Measurements from ENCODE around the gene GRP. TPM values are rescaled to one million over a fixed set of nuclear protein-coding genes. Genes with fewer than 3 reads are reported as not detected.

The GRP gene
- total RNA-seq, 5 donors from 2014 or later (not counting 1 experiment from before 2014, with no cell fraction given) = not detected

DNA sequence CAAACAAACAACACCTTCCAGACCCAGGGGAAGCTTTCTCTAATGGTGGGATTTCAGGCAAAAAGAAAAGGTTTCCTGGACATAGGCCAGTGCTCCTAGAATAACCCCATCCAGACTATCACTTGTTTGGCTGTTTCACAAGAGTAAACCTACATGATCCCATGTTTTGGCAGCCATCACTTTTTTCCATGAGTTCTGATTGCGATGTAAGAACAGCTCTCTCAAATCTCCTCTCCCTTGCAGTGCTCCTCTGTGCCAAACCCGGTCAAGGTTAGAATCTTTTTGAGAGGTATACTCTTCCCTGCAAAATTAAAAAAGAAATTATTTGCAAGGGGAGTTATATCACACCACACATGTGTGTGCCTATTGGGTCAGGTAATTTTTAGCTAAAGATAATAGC is 11.9 kb downstream of the GRP start:
- peaks cover 35 to 42% of the 10 kb centered on the region in 2 donors for H3K27me3 Mint-ChIP-seq
- CTCF ChIA-PET = no interaction called here

DNA sequence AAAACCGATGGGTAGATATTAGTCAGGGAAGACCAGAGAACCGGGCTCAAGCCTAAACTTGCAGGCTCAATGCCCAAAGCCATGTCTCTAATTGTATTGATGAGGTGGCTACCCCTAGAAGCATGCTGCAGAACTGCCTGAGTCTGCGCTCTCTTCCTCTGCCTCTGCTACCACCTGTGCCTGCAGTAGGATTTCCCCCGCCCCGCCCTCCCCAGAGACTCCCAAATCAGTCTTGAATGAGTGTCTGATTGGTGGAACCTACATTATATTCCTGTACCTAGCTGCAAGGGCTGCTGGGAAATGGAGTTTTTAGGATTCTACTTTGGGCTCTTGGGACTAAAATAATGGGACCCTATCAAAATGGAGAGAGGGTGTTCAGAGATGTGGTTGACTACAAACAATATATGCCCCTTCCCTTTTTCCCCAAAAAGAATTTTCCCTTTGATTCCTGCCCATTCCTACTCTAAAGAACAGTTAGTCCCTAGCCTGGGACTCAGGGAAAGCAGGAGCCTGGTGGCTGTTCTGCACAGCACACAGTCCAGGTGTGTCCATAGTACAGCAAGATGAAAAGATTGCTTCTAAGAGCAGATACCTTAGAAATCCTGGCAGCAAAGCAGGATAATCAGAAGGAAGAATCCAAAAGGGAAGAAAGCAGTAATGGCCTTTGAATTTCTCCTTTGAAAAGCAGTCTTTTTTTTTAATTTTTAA is 12.5 kb downstream of the GRP start:
- Mint-ChIP-seq H3K36me3 (no peaks in the 10 kb centered on the region), H3K4me3 (no peak overlapping the region), H3K4me1 (no peaks in the 10 kb centered on the region), H3K27me3 (peaks cover 33 to 41% of the 10 kb centered on the region in 2 donors), H3K27ac (no peak overlapping the region), H3K9me3 (no peaks in the 10 kb centered on the region)
- ATAC-seq (replicated peaks in 1 of 4) (no peak), DNase-seq (no peak)
- Histone ChIP-seq H3K36me3 (ENCODE audit: control insufficient read depth in 2 of 2, extremely low read depth in 1 of 2, insufficient read depth in 1 of 2, low read length in 1 of 2) (no peaks in the 10 kb centered on the region), H3K4me3 (ENCODE audit: control insufficient read depth in 1 of 2, extremely low read depth in 1 of 2, low read length in 1 of 2) (no peak overlapping the region), H3K27ac (ENCODE audit: low read length) (no peak overlapping the region), H3K9me3 (no peaks in the 10 kb centered on the region), H3K27me3 (replicated peaks in 1 of 2; ENCODE audit: control insufficient read depth in 2 of 2, extremely low read depth in 1 of 2, insufficient read depth in 2 of 2, low read length in 1 of 2) (no peaks in the 10 kb centered on the region), H3K4me1 (ENCODE audit: control insufficient read depth in 1 of 2, extremely low read depth in 1 of 2, insufficient read depth in 2 of 2, low read length in 2 of 2) (no peaks in the 10 kb centered on the region)
- 75% methylated on average over 2 of the region's 5 CpGs for WGBS (ENCODE audit: insufficient coverage)
- ChIA-PET CTCF (no interaction called here), POLR2A (interaction anchor here in 1 of 2 donors (0.6 kb wide), 1 partner anchor 1029 kb away, joined by 3 read pairs; no protein-coding TSS in a partner anchor)

More for the DNA sequence above, 11.9 kb downstream of the GRP start:
- H3K4me1 ChIP-seq (ENCODE audit: control insufficient read depth in 1 of 2, extremely low read depth in 1 of 2, insufficient read depth in 2 of 2, low read length in 2 of 2) = no peaks in the 10 kb centered on the region
- POLR2A ChIA-PET = interaction anchor here in 1 of 2 donors (0.5 to 0.6 kb wide), 2 partner anchors 220 to 1029 kb away, joined by 3 read pairs; no protein-coding TSS in a partner anchor
- Mint-ChIP-seq H3K4me3 (no peak overlapping the region), H3K36me3 (no peaks in the 10 kb centered on the region), H3K9me3 (no peaks in the 10 kb centered on the region), H3K27ac (no peak overlapping the region), H3K4me1 (no peaks in the 10 kb centered on the region)
- no peaks in the 10 kb centered on the region for H3K27me3 ChIP-seq (replicated peaks in 1 of 2; ENCODE audit: control insufficient read depth in 2 of 2, extremely low read depth in 1 of 2, insufficient read depth in 2 of 2, low read length in 1 of 2)
- no peaks in the 10 kb centered on the region for H3K9me3 ChIP-seq
- no peak for ATAC-seq (replicated peaks in 1 of 4)
- H3K27ac ChIP-seq (ENCODE audit: low read length) = no peak overlapping the region
- H3K4me3 ChIP-seq (ENCODE audit: control insufficient read depth in 1 of 2, extremely low read depth in 1 of 2, low read length in 1 of 2) = no peak overlapping the region
- H3K36me3 ChIP-seq (ENCODE audit: control insufficient read depth in 2 of 2, extremely low read depth in 1 of 2, insufficient read depth in 1 of 2, low read length in 1 of 2) = no peaks in the 10 kb centered on the region
- no CpG with 5 or more reads among the region's 2 CpGs for WGBS (ENCODE audit: insufficient coverage)
- no peak for DNase-seq

DNA sequence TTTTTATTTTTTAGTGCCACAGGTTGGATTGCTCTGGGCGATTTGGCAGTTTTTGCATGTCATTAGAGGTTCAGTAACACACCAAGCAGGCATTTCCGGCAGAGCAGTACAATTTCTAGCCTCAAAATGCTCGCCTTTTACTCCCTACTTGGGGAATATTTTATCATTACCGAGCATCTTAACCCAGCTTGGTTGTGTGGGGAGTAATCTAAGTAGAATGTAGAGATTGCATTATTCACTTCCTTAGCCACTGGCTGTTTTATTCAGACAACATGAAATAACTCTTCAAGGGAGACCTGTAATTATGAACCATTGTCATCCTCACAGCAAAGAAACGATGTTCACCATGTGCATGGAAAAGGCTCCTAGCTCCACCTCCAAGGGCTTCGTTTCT is 13.1 kb downstream of the GRP start:
- Mint-ChIP-seq H3K9me3 (no peaks in the 10 kb centered on the region), H3K4me1 (no peaks in the 10 kb centered on the region), H3K36me3 (no peaks in the 10 kb centered on the region), H3K27ac (no peak overlapping the region), H3K27me3 (peaks cover 36 to 39% of the 10 kb centered on the region in 2 donors), H3K4me3 (no peak overlapping the region)
- no peak overlapping the region for H3K4me3 ChIP-seq (ENCODE audit: control insufficient read depth in 1 of 2, extremely low read depth in 1 of 2, low read length in 1 of 2)
- DNase-seq (no peak), ATAC-seq (replicated peaks in 1 of 4) (no peak)
- H3K9me3 ChIP-seq = no peaks in the 10 kb centered on the region
- H3K4me1 ChIP-seq (ENCODE audit: control insufficient read depth in 1 of 2, extremely low read depth in 1 of 2, insufficient read depth in 2 of 2, low read length in 2 of 2) = no peaks in the 10 kb centered on the region
- no peak overlapping the region for H3K27ac ChIP-seq (ENCODE audit: low read length)
- H3K27me3 ChIP-seq (replicated peaks in 1 of 2; ENCODE audit: control insufficient read depth in 2 of 2, extremely low read depth in 1 of 2, insufficient read depth in 2 of 2, low read length in 1 of 2) = no peaks in the 10 kb centered on the region
- no peaks in the 10 kb centered on the region for H3K36me3 ChIP-seq (ENCODE audit: control insufficient read depth in 2 of 2, extremely low read depth in 1 of 2, insufficient read depth in 1 of 2, low read length in 1 of 2)
- CTCF ChIA-PET = no interaction called here
- POLR2A ChIA-PET = no interaction called here
- 71% methylated on average over 1 of the region's 6 CpGs for WGBS (ENCODE audit: insufficient coverage)

DNA sequence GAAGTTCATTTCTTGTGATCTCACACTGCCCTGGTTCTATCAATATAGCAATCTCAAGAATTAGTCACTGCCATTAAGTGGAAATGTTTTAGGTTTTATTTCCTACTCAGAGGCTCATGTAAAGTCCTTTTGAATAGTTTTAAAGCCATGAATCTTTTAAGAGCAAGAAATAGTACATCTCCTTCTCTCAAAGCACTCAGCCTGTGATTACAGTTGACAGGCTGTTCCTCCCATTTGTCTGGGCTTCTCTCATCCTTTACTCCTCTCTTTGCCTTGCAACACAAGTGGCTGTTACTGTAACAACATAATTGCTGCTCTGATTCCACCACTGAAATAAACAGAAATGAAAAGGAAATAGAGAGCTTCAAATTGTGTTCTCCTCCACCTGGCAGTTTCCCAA is 18.4 kb downstream of the GRP start:
- Mint-ChIP-seq H3K36me3 (no peaks in the 10 kb centered on the region), H3K27me3 (peaks cover 23 to 25% of the 10 kb centered on the region in 2 donors), H3K27ac (no peak overlapping the region), H3K4me3 (no peak overlapping the region), H3K4me1 (no peaks in the 10 kb centered on the region), H3K9me3 (peaks cover 0 to 7% (median 0%) of the 10 kb centered on the region in 3 donors)
- no peak overlapping the region for H3K27ac ChIP-seq (ENCODE audit: low read length)
- no peaks in the 10 kb centered on the region for H3K27me3 ChIP-seq (replicated peaks in 1 of 2; ENCODE audit: control insufficient read depth in 2 of 2, extremely low read depth in 1 of 2, insufficient read depth in 2 of 2, low read length in 1 of 2)
- H3K4me3 ChIP-seq (ENCODE audit: control insufficient read depth in 1 of 2, extremely low read depth in 1 of 2, low read length in 1 of 2) = no peak overlapping the region
- no peaks in the 10 kb centered on the region for H3K9me3 ChIP-seq
- H3K4me1 ChIP-seq (ENCODE audit: control insufficient read depth in 1 of 2, extremely low read depth in 1 of 2, insufficient read depth in 2 of 2, low read length in 2 of 2) = no peaks in the 10 kb centered on the region
- ChIA-PET POLR2A (no interaction called here), CTCF (no interaction called here)
- ATAC-seq (replicated peaks in 1 of 4) (no peak), DNase-seq (no peak)
- no peaks in the 10 kb centered on the region for H3K36me3 ChIP-seq (ENCODE audit: control insufficient read depth in 2 of 2, extremely low read depth in 1 of 2, insufficient read depth in 1 of 2, low read length in 1 of 2)

DNA sequence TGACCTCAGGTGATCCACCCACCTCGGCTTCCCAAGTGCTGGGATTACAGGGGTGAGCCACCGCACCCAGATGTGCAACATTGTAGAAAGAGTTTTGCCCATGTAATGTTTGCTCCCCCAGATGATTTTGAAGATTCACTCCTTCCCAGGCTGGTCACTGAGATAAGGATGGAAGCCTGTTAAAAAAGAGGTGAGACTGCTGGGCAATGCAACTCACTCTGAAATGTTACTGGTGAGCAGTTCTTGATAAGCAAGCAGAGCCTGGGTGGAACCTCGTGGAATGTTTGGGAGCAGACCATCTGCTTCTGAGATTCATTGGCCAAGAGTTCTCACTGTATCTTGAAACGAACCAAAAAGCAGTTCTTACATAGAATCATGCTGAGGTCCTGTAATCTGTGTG is 19.7 kb downstream of the GRP start:
- DNase-seq = no peak
- POLR2A ChIA-PET = no interaction called here
- CTCF ChIA-PET = no interaction called here
- Histone ChIP-seq H3K4me3 (ENCODE audit: control insufficient read depth in 1 of 2, extremely low read depth in 1 of 2, low read length in 1 of 2) (no peak overlapping the region), H3K36me3 (ENCODE audit: control insufficient read depth in 2 of 2, extremely low read depth in 1 of 2, insufficient read depth in 1 of 2, low read length in 1 of 2) (no peaks in the 10 kb centered on the region), H3K27ac (ENCODE audit: low read length) (no peak overlapping the region), H3K4me1 (ENCODE audit: control insufficient read depth in 1 of 2, extremely low read depth in 1 of 2, insufficient read depth in 2 of 2, low read length in 2 of 2) (no peaks in the 10 kb centered on the region), H3K9me3 (no peaks in the 10 kb centered on the region), H3K27me3 (replicated peaks in 1 of 2; ENCODE audit: control insufficient read depth in 2 of 2, extremely low read depth in 1 of 2, insufficient read depth in 2 of 2, low read length in 1 of 2) (no peaks in the 10 kb centered on the region)
- WGBS (ENCODE audit: insufficient coverage) = 76% methylated on average over 4 of the region's 4 CpGs
- ATAC-seq (replicated peaks in 1 of 4) = no peak
- Mint-ChIP-seq H3K27ac (no peak overlapping the region), H3K4me3 (no peak overlapping the region), H3K4me1 (no peaks in the 10 kb centered on the region), H3K36me3 (no peaks in the 10 kb centered on the region), H3K27me3 (peaks cover 28 to 33% of the 10 kb centered on the region in 2 donors), H3K9me3 (peaks cover 0 to 7% (median 0%) of the 10 kb centered on the region in 3 donors)

DNA sequence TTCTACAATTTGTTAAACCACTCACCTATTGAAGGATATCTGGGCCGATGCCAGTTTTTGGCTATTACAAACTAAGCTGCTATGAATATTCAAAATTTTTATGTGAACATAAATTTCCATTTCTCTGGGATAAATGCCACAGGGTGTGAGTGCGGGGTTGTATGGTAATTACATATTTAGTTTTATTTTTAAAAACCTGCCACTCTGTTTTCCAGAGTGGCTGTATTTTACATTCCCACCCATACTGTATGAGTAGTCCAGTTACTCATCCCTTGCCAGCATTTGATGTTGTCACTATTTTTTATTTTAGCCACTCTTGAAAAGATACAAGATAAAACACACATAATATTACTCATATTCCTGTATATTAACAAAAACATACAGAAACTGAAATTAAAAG is 22.9 kb downstream of the GRP start:
- peaks cover 40 to 48% of the 10 kb centered on the region in 2 donors for H3K27me3 Mint-ChIP-seq

More for the DNA sequence above, 22.9 kb downstream of the GRP start:
- H3K4me3 ChIP-seq (ENCODE audit: control insufficient read depth in 1 of 2, extremely low read depth in 1 of 2, low read length in 1 of 2) = no peak overlapping the region
- ATAC-seq (replicated peaks in 1 of 4) = no peak
- H3K27ac Mint-ChIP-seq = no peak overlapping the region
- ChIA-PET CTCF (no interaction called here), POLR2A (no interaction called here)
- H3K27me3 ChIP-seq (replicated peaks in 1 of 2; ENCODE audit: control insufficient read depth in 2 of 2, extremely low read depth in 1 of 2, insufficient read depth in 2 of 2, low read length in 1 of 2) = peaks cover 4 to 10% of the 10 kb centered on the region in 2 experiments
- WGBS (ENCODE audit: insufficient coverage) = no CpG with 5 or more reads among the region's 2 CpGs
- H3K36me3 ChIP-seq (ENCODE audit: control insufficient read depth in 2 of 2, extremely low read depth in 1 of 2, insufficient read depth in 1 of 2, low read length in 1 of 2) = no peaks in the 10 kb centered on the region
- H3K9me3 ChIP-seq = no peaks in the 10 kb centered on the region
- H3K4me3 Mint-ChIP-seq = no peak overlapping the region
- H3K4me1 ChIP-seq (ENCODE audit: control insufficient read depth in 1 of 2, extremely low read depth in 1 of 2, insufficient read depth in 2 of 2, low read length in 2 of 2) = no peaks in the 10 kb centered on the region
- H3K27ac ChIP-seq (ENCODE audit: low read length) = no peak overlapping the region
- H3K4me1 Mint-ChIP-seq = no peaks in the 10 kb centered on the region
- peaks cover 0 to 7% (median 0%) of the 10 kb centered on the region in 3 donors for H3K9me3 Mint-ChIP-seq
- no peak for DNase-seq
- no peaks in the 10 kb centered on the region for H3K36me3 Mint-ChIP-seq
